Measurements from ENCODE around the gene SMARCC2. TPM values are rescaled to one million over a fixed set of nuclear protein-coding genes. Genes with fewer than 3 reads are reported as not detected.

The SMARCC2 gene
- total and polyA plus RNA-seq, 2 of the 13 experiments (the other 11 are each of a cell fraction or from before 2014, with no cell fraction given), result 21.3 to 24.1 TPM

DNA sequence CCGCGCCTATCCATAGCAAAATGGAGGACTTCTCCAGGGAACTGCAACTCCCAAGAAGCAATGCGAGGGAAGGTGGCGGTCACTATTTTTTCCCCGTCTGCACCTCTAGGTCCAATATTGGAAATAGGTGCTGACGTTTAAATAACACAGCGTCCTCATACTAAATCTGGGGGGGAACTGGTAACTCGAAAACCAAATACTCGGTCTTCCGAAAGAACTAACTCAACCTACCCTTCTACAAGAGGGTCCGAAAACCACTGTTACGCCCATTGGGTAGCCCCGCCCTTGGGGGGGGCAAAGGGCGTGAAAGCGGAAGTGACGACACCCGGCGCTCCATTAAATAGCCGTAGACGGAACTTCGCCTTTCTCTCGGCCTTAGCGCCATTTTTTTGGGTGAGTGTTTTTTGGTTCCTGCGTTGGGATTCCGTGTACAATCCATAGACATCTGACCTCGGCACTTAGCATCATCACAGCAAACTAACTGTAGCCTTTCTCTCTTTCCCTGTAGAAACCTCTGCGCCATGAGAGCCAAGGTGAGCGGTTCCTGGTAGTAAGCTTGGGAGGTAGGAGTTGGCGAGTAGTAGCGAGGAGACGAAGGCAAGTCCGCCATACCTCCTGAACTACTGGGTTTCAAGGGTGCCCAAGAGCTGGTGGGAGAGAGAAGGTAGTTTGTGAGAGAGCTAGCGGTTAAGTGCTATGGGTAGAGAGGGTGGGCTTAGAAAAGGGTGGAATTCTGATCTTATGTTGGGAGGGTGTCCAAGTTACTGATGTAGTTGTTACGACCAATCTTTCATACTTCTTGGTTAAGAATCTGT is 72.8 kb downstream of the SMARCC2 start, which contains the start of gene RPL41 (continued):
- TF ChIP-seq, protein P1, sequence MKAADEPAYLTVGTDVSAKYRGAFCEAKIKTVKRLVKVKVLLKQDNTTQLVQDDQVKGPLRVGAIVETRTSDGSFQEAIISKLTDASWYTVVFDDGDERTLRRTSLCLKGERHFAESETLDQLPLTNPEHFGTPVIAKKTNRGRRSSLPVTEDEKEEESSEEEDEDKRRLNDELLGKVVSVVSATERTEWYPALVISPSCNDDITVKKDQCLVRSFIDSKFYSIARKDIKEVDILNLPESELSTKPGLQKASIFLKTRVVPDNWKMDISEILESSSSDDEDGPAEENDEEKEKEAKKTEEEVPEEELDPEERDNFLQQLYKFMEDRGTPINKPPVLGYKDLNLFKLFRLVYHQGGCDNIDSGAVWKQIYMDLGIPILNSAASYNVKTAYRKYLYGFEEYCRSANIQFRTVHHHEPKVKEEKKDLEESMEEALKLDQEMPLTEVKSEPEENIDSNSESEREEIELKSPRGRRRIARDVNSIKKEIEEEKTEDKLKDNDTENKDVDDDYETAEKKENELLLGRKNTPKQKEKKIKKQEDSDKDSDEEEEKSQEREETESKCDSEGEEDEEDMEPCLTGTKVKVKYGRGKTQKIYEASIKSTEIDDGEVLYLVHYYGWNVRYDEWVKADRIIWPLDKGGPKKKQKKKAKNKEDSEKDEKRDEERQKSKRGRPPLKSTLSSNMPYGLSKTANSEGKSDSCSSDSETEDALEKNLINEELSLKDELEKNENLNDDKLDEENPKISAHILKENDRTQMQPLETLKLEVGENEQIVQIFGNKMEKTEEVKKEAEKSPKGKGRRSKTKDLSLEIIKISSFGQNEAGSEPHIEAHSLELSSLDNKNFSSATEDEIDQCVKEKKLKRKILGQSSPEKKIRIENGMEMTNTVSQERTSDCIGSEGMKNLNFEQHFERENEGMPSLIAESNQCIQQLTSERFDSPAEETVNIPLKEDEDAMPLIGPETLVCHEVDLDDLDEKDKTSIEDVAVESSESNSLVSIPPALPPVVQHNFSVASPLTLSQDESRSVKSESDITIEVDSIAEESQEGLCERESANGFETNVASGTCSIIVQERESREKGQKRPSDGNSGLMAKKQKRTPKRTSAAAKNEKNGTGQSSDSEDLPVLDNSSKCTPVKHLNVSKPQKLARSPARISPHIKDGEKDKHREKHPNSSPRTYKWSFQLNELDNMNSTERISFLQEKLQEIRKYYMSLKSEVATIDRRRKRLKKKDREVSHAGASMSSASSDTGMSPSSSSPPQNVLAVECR (CRISPR knock-in tag; IDR thresholded peaks at IDR 0.05; ENCODE audit: borderline replicate concordance), result peak; percentile 80
- TF ChIP-seq ETV6 (CRISPR knock-in tag; conservative IDR thresholded peaks at IDR 0.05) (peak; percentile 84; the same call in 1 of the 2 replicates), ZNF879 (CRISPR knock-in tag; IDR thresholded peaks at IDR 0.05) (no peak), ZNF775 (CRISPR knock-in tag; IDR thresholded peaks at IDR 0.05; ENCODE audit: borderline replicate concordance) (no peak; the same call in 1 of the 2 replicates), SNAPC2 (CRISPR knock-in tag; IDR thresholded peaks at IDR 0.05) (peak; percentile 46; the same call in 1 of the 2 replicates), ZSCAN22 (CRISPR knock-in tag; IDR thresholded peaks at IDR 0.05) (no peak), ZNF264 (CRISPR knock-in tag; IDR thresholded peaks at IDR 0.05) (0 out of 2 replicates have a peak, but pooled peaks have one; percentile 16), ARID2 (CRISPR knock-in tag; IDR thresholded peaks at IDR 0.05; ENCODE audit: borderline replicate concordance) (0 out of 2 replicates have a peak, but pooled peaks have one; percentile 57), ZSCAN31 (CRISPR knock-in tag; IDR thresholded peaks at IDR 0.05; ENCODE audit: low read depth) (no peak), ZNF234 (CRISPR knock-in tag; conservative IDR thresholded peaks at IDR 0.05) (no peak), MIER3 (CRISPR knock-in tag; IDR thresholded peaks at IDR 0.05; ENCODE audit: borderline replicate concordance) (peak; percentile 87; the same call in 1 of the 2 replicates), NR1H2 (CRISPR knock-in tag; IDR thresholded peaks at IDR 0.05; ENCODE audit: borderline replicate concordance, low read depth) (no peak), ZBTB3 (CRISPR knock-in tag; IDR thresholded peaks at IDR 0.05; ENCODE audit: borderline replicate concordance, low read depth) (0 out of 2 replicates have a peak, but pooled peaks have one; percentile 33)
- TF ChIP-seq, protein P2, sequence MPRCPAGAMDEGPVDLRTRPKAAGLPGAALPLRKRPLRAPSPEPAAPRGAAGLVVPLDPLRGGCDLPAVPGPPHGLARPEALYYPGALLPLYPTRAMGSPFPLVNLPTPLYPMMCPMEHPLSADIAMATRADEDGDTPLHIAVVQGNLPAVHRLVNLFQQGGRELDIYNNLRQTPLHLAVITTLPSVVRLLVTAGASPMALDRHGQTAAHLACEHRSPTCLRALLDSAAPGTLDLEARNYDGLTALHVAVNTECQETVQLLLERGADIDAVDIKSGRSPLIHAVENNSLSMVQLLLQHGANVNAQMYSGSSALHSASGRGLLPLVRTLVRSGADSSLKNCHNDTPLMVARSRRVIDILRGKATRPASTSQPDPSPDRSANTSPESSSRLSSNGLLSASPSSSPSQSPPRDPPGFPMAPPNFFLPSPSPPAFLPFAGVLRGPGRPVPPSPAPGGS (CRISPR knock-in tag; IDR thresholded peaks at IDR 0.05), result no peak
- TF ChIP-seq, protein P3, sequence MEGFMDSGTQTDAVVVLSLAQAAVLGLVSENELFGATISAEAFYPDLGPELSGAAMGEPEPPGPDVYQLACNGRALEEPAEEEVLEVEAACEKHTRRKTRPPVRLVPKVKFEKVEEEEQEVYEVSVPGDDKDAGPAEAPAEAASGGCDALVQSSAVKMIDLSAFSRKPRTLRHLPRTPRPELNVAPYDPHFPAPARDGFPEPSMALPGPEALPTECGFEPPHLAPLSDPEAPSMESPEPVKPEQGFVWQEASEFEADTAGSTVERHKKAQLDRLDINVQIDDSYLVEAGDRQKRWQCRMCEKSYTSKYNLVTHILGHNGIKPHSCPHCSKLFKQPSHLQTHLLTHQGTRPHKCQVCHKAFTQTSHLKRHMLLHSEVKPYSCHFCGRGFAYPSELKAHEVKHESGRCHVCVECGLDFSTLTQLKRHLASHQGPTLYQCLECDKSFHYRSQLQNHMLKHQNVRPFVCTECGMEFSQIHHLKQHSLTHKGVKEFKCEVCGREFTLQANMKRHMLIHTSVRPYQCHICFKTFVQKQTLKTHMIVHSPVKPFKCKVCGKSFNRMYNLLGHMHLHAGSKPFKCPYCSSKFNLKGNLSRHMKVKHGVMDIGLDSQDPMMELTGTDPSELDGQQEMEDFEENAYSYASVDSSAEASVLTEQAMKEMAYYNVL (CRISPR knock-in tag; IDR thresholded peaks at IDR 0.05; ENCODE audit: borderline replicate concordance), result no peak; the same call in 1 of the 2 replicates
